ENCODE measurements around the gene SGPL1.

SGPL1 gene

DNA sequence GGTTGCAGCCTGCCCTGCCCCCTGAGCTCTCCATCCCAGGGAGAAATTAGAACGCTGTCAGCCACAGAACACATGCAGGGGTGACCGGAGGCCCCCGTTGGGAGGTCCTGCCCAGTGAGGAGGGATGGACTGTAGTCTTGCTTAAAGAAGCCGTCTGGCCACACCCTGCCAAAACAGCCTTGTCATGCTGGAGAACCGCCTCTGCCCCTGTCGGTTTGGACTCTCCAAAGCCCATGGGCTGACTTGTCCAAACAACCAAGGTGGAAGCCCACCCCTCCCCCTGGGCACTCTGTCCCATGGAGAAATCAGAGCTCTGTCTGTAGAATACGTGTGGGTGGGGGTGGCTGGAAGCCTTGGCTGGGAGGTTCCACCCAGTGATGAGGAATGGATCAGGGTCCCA, 17.9 kb upstream of the SGPL1 start:
- TF ChIP-seq CREB1 (IDR thresholded peaks at IDR 0.05; ENCODE audit: low read depth) (no peak), TCF12 (IDR thresholded peaks at IDR 0.05; ENCODE audit: low read depth) (no peak), TAF1 (IDR thresholded peaks at IDR 0.05; ENCODE audit: low read depth) (no peak), EP300 (IDR thresholded peaks at IDR 0.05; ENCODE audit: borderline replicate concordance) (no peak)
- TF ChIP-seq, protein P1, sequence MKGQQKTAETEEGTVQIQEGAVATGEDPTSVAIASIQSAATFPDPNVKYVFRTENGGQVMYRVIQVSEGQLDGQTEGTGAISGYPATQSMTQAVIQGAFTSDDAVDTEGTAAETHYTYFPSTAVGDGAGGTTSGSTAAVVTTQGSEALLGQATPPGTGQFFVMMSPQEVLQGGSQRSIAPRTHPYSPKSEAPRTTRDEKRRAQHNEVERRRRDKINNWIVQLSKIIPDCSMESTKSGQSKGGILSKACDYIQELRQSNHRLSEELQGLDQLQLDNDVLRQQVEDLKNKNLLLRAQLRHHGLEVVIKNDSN (IDR thresholded peaks at IDR 0.05) = no peak
- TF ChIP-seq, protein P2, sequence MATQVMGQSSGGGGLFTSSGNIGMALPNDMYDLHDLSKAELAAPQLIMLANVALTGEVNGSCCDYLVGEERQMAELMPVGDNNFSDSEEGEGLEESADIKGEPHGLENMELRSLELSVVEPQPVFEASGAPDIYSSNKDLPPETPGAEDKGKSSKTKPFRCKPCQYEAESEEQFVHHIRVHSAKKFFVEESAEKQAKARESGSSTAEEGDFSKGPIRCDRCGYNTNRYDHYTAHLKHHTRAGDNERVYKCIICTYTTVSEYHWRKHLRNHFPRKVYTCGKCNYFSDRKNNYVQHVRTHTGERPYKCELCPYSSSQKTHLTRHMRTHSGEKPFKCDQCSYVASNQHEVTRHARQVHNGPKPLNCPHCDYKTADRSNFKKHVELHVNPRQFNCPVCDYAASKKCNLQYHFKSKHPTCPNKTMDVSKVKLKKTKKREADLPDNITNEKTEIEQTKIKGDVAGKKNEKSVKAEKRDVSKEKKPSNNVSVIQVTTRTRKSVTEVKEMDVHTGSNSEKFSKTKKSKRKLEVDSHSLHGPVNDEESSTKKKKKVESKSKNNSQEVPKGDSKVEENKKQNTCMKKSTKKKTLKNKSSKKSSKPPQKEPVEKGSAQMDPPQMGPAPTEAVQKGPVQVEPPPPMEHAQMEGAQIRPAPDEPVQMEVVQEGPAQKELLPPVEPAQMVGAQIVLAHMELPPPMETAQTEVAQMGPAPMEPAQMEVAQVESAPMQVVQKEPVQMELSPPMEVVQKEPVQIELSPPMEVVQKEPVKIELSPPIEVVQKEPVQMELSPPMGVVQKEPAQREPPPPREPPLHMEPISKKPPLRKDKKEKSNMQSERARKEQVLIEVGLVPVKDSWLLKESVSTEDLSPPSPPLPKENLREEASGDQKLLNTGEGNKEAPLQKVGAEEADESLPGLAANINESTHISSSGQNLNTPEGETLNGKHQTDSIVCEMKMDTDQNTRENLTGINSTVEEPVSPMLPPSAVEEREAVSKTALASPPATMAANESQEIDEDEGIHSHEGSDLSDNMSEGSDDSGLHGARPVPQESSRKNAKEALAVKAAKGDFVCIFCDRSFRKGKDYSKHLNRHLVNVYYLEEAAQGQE (IDR thresholded peaks at IDR 0.05; ENCODE audit: low read depth) = no peak

DNA sequence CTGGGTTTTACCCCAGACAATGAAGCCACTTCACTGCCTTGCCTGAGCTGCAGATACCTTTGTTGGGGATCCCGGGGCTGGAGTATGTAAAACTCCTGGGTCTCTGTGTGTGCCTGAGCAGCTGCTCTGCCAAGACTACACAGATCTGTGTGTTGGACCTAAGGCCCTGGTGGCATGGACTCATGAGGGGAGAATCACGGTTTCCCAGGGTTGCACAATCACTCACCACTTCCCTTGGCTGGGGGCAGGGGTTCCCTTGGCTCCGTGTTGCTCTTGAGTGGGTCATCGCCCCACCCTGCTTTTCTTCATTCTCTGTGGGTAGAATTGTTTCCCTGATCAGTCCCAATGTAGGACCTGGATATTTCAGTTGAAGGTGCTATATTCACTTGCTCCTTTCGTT, 16.6 kb upstream of the SGPL1 start:
- no peak for TF ChIP-seq CREB1 (IDR thresholded peaks at IDR 0.05; ENCODE audit: low read depth)

DNA sequence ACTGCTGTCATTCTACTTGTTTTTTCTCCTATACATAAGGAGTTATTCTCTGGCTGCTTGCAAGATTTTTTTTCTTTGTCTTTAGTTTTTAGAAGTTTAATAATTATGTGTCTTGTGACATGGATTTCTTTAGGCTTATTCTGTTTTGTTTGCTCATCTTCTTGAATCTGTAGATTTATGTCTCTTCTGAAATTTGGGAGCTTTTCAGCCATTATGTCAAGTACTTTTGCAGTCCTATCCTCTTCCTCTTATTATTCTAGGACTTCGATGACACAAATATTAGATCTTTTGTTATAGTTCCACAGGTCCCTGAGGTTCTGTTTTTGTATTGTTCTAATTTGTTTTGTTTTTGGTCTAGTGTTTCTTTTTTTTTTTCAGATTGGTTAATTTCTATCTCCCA, 13.9 kb upstream of the SGPL1 start:
- TF ChIP-seq, protein P1 (IDR thresholded peaks at IDR 0.05) = no peak
- TF ChIP-seq, protein P3, sequence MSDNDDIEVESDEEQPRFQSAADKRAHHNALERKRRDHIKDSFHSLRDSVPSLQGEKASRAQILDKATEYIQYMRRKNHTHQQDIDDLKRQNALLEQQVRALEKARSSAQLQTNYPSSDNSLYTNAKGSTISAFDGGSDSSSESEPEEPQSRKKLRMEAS (IDR thresholded peaks at IDR 0.05) = no peak
- TF ChIP-seq CREB1 (IDR thresholded peaks at IDR 0.05; ENCODE audit: low read depth) (no peak), NFIC (IDR thresholded peaks at IDR 0.05) (no peak), EP300 (IDR thresholded peaks at IDR 0.05; ENCODE audit: borderline replicate concordance) (no peak), TCF12 (IDR thresholded peaks at IDR 0.05; ENCODE audit: low read depth) (no peak), TAF1 (IDR thresholded peaks at IDR 0.05; ENCODE audit: low read depth) (no peak)

DNA sequence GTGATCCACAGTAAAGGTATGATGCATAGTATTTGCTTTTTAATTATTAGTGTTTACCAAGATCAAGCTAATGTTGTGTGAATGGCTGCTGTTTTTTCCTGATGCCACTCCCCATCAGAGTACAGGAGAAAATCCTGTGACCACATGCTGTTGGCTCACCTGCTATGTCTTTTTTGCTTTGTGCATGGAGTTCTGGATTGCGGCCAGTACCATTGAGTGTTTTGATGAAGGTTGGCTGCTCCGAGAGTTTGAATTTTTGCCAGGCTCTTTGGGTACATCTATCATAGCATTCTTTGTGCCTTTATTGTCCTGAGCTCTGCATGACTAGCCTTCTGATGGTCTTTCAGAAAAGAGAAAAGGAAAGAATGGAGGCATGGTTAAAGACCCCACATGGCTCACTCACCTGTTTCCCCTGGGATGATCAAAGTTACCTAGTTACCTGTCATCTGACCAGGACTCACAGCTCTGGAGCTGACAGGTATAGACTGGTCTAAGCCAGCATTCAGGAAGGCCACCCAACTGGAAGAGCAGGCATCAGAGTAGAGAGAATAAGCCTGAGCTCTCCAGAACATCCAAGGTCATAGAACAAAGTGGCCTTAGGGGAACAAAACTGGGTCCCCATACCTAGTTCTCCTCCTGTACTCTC, 11.8 kb upstream of the SGPL1 start:
- TF ChIP-seq, protein P3 (IDR thresholded peaks at IDR 0.05) = no peak
- TF ChIP-seq NFIC (IDR thresholded peaks at IDR 0.05) (peak; percentile 91), ZBTB7A (IDR thresholded peaks at IDR 0.05; ENCODE audit: low read depth) (no peak), RAD21 (IDR thresholded peaks at IDR 0.05; ENCODE audit: low read depth) (no peak), CEBPB (IDR thresholded peaks at IDR 0.05) (no peak), TAF1 (IDR thresholded peaks at IDR 0.05; ENCODE audit: low read depth) (no peak), YY1 (IDR thresholded peaks at IDR 0.05; ENCODE audit: low read depth) (no peak; the same call in 1 of the 2 replicates), EP300 (IDR thresholded peaks at IDR 0.05; ENCODE audit: borderline replicate concordance) (no peak; the same call in 1 of the 2 replicates), TEAD4 (IDR thresholded peaks at IDR 0.05) (peak; percentile 50), CREB1 (IDR thresholded peaks at IDR 0.05; ENCODE audit: low read depth) (no peak), EGR1 (IDR thresholded peaks at IDR 0.05) (no peak), FOXM1 (IDR thresholded peaks at IDR 0.05; ENCODE audit: borderline replicate concordance, low read depth) (no peak), TCF12 (IDR thresholded peaks at IDR 0.05; ENCODE audit: low read depth) (peak; percentile 70; the same call in 1 of the 2 replicates)
- TF ChIP-seq, protein P1 (IDR thresholded peaks at IDR 0.05) = no peak; the same call in 1 of the 2 replicates
- TF ChIP-seq, protein P2 (IDR thresholded peaks at IDR 0.05; ENCODE audit: low read depth) = no peak

DNA sequence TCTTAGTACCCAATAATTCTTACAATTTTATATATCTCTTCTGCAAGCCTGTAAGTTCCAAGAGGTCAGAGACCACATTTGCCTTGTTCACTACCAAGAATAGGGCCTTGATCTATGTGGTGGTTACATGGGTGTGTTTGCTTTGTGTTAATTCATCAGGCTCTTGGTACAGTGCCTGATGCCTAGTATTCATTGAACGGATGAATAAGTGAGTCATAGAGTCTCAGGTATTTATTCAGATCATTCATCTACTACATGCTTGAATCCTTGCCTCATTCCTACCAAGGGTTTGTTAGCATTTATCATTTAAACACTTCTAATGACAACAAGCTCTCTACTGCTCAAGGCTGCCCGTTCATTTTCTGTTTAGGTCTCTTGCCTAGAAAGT, 11.3 kb upstream of the SGPL1 start:
- peak; percentile 47; the same call in 1 of the 2 replicates for TF ChIP-seq NFIC (IDR thresholded peaks at IDR 0.05)
- no peak for TF ChIP-seq RAD21 (IDR thresholded peaks at IDR 0.05; ENCODE audit: low read depth)
- 0 out of 2 replicates have a peak, but pooled peaks have one; percentile 8 for TF ChIP-seq TCF12 (IDR thresholded peaks at IDR 0.05; ENCODE audit: low read depth)
- TF ChIP-seq TEAD4 (IDR thresholded peaks at IDR 0.05) = peak; percentile 44; the same call in 1 of the 2 replicates

DNA sequence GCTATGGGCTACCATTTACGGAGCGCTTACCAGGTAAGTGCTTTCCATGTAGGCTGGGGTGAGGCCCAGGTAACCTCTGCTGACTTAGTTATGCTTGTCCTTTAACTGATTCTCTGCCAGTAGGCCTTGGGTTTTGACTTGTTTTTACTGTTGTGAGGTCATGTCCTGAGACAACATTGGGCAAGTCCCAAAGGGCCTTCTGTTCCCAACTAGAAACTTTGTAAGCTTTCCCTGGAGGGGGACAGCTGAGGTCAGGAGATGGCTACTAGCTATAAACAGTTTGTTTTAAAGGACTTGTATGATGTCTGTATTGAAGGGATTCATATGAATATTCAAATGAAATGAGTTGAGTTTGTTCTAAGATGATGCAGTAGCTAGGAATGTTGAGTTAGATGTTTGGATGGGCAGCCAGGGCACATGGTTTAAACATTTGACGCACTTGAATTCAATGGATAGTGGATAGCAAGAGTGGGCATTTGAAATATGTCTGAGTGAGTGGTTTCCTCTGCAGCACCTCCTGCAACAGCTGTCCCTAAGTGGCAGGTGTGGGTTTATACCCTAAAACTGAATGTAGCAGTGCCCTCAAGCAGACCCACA, 10.0 kb upstream of the SGPL1 start:
- no peak for TF ChIP-seq EP300 (IDR thresholded peaks at IDR 0.05; ENCODE audit: borderline replicate concordance)
- no peak for TF ChIP-seq CREB1 (IDR thresholded peaks at IDR 0.05; ENCODE audit: low read depth)
- no peak for TF ChIP-seq ZBTB7A (IDR thresholded peaks at IDR 0.05; ENCODE audit: low read depth)
- TF ChIP-seq, protein P2 (IDR thresholded peaks at IDR 0.05; ENCODE audit: low read depth) = no peak
- TF ChIP-seq TCF12 (IDR thresholded peaks at IDR 0.05; ENCODE audit: low read depth) = no peak
- TF ChIP-seq CEBPB (IDR thresholded peaks at IDR 0.05) = no peak
- TF ChIP-seq RAD21 (IDR thresholded peaks at IDR 0.05; ENCODE audit: low read depth) = no peak
- TF ChIP-seq TEAD4 (IDR thresholded peaks at IDR 0.05) = no peak
- TF ChIP-seq, protein P3 (IDR thresholded peaks at IDR 0.05) = peak; percentile 46

Measured in Ishikawa (cell line).